Right lobe of liver (tissue), 6 donors: Measurements from ENCODE around the gene RBM25. TPM values are rescaled to one million over a fixed set of nuclear protein-coding genes. Genes with fewer than 3 reads are reported as not detected.

ENCODE experiments used
- ATAC-seq, 4 donors: fragments of 200-7000 bp; cut with Tn5 transposase; one replicate each; pipeline ENCODE4 v1.9.1; 2020; ENCODE audit warnings: mild to moderate bottlenecking in 4 of 4, moderate library complexity in 4 of 4
- DNase-seq, 3 donors: peaks; one replicate each; pipeline ENCODE4 v3.0.0-alpha.2; 2020
- H3K27ac ChIP-seq, 3 donors: fragments of 200-600 bp; one replicate each; pipeline ENCODE4 v1.8.0; 2022
- H3K27me3 ChIP-seq, 2 donors: fragments of 200-600 bp; one replicate each; pipeline ENCODE4 v1.8.0; 2022
- H3K36me3 ChIP-seq, 4 donors: fragments of 200-600 bp; sonication (generic) in 1 of 4; one replicate each; pipeline versions ENCODE4 v1.5.1 to v1.8.0; 2017 to 2022; ENCODE audit warnings: control low read depth in 1 of 4
- H3K4me1 ChIP-seq, 4 donors: fragments of 200-600 bp; sonication (generic) in 1 of 4; one replicate each; pipeline versions ENCODE4 v1.5.1 to v1.8.0; 2017 to 2022; ENCODE audit warnings: control low read depth in 1 of 4
- H3K4me3 ChIP-seq, 3 donors: fragments of 200-600 bp; one replicate each; pipeline ENCODE4 v1.8.0; 2022
- H3K9me3 ChIP-seq, 4 donors: fragments of 200-600 bp; sonication (generic) in 1 of 4; one replicate each; pipeline versions ENCODE4 v1.5.1 to v1.8.0; 2017 to 2022; ENCODE audit warnings: control low read depth in 1 of 4
- CTCF ChIP-seq, 4 donors: fragments of 200-600 bp in 3 of 4; fragments of 450-650 bp in 1 of 4; IDR thresholded peaks; one replicate each; pipeline versions ENCODE4 v1.5.1 to v1.8.0; 2016 to 2022; ENCODE audit warnings: antibody characterized with exemption in 4 of 4, mild to moderate bottlenecking in 2 of 4
- POLR2A ChIP-seq: fragments of 450-650 bp; IDR thresholded peaks from one replicate; pipeline ENCODE4 v1.6.1; 2017; ENCODE audit warnings: antibody characterized with exemption, mild to moderate bottlenecking
- WGBS: methylation state at CpG from one replicate; pipeline ENCODE4 v1.1.6; 2018; ENCODE audit warnings: low coverage, low lambda C conversion rate; ENCODE audit not compliant: insufficient coverage; ENCODE audit errors: missing lambda C conversion rate; 5-methylcytosine and 5-hydroxymethylcytosine counted together
- intact Hi-C, 2 donors: fragments of 100-400 bp; cut with DNase I; formaldehyde crosslinking; loops; one replicate each; pipeline versions ENCODE4 v1.11.2 to v1.14.1; 2022
- total RNA-seq, 6 experiments: library from RNA; depleted of rRNA in 2 of 6; stranded (reverse); fragments of >200 nt in 2 of 6; fragmentation: NEBNext Ultra II Directional in 3 of 6; extraction: Animal tissue kit (Norgen Biotek cat#: 25700) in 3 of 6; gene quantifications; one replicate each; pipeline versions ENCODE4 v1.1.0 to v1.2.4, GENCODE V29; 2016 to 2023
- donor health status: DM: no; HTN: yes; CAD: no.
- donor health status: DM: no; HTN: no; CAD: no.
- donor health status: DM: no; HTN: no; CAD: no.
- donor health status: DM: no; HTN: yes; CAD: no.
- donor health status: DM: no; HTN: yes; CAD: no.

Gene RBM25
- total RNA-seq, 6 experiments from 2014 or later = 16.3 to 29.1 (median 22.8) TPM

- WGBS = 91% methylated on average over 3 of the region's 3 CpGs
- H3K36me3 ChIP-seq = peaks cover 0 to 15% (median 4%) of the 10 kb centered on the region in 4 donors
- H3K4me1 ChIP-seq = peaks cover 0 to 4% (median 0%) of the 10 kb centered on the region in 4 donors
- DNase-seq (no peak), ATAC-seq (no peak)
- TF ChIP-seq POLR2A = no peak
- TF ChIP-seq CTCF (IDR thresholded peaks at IDR 0.05) = no peak
- H3K27me3 ChIP-seq = no peaks in the 10 kb centered on the region
- no peak overlapping the region for H3K27ac ChIP-seq
- H3K4me3 ChIP-seq = no peak overlapping the region
- intact Hi-C loops = no loop called here
- H3K9me3 ChIP-seq = no peaks in the 10 kb centered on the region
Measured at GRCh38 chr14:73125746-73126145, 67.4 kb downstream of the RBM25 start.

DNA sequence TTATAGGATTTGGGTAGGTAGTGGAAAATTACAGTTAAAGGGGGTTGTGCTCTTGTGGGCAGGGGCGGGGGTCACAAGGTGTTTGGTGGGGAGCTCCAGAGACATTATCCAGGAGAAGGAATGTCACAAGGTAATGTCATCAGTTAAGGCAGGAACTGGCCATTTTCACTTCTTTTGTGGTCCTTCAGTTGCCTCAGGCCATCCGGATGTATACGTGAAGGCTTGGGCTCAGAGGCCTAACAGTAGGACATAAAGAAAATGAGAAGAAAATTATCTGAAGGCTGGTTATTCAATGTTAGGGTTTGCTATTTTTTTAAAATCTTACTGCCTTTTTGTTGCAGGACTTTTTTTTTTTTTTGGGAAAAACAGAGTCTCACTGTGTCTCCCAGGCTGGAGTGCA lies 75.5 kb downstream of the RBM25 start:
- intact Hi-C loops = no loop called here
- no peak overlapping the region for H3K4me3 ChIP-seq
- H3K27me3 ChIP-seq = no peaks in the 10 kb centered on the region
- TF ChIP-seq CTCF (IDR thresholded peaks at IDR 0.05) (no peak), POLR2A (no peak)
- peaks cover 0 to 14% (median 0%) of the 10 kb centered on the region in 4 donors for H3K4me1 ChIP-seq
- H3K36me3 ChIP-seq = no peaks in the 10 kb centered on the region
- no peak for DNase-seq
- no peak overlapping the region for H3K27ac ChIP-seq
- WGBS = 100% methylated on average over 3 of the region's 3 CpGs
- no peaks in the 10 kb centered on the region for H3K9me3 ChIP-seq
- no peak for ATAC-seq

GRCh38 chr14:73136085-73136386 lies 77.7 kb downstream of the RBM25 start:
- H3K27ac ChIP-seq = peak overlapping the region; percentile 86 to 94 (median 88)
- H3K4me1 ChIP-seq = peaks cover 0 to 10% (median 0%) of the 10 kb centered on the region in 4 donors
- H3K9me3 ChIP-seq = no peaks in the 10 kb centered on the region
- intact Hi-C loops = no loop called here
- WGBS = 5% methylated on average over 11 of the region's 16 CpGs
- no peak for TF ChIP-seq CTCF (IDR thresholded peaks at IDR 0.05)
- no peak for TF ChIP-seq POLR2A
- no peaks in the 10 kb centered on the region for H3K36me3 ChIP-seq
- DNase-seq (no peak), ATAC-seq (no peak)
- H3K4me3 ChIP-seq = peak overlapping the region; percentile 83 to 95 (median 92)
- no peaks in the 10 kb centered on the region for H3K27me3 ChIP-seq

- Histone ChIP-seq H3K36me3 (no peaks in the 10 kb centered on the region), H3K27ac (peak within 1 kb of the TSS; percentile 86 to 94 (median 88)), H3K27me3 (no peaks in the 10 kb centered on the region), H3K4me1 (peaks cover 0 to 10% (median 0%) of the 10 kb centered on the region in 4 donors), H3K9me3 (no peaks in the 10 kb centered on the region), H3K4me3 (peak within 1 kb of the TSS; percentile 83 to 95 (median 92))
- DNase-seq (peak; percentile 97), ATAC-seq (peak; percentile 98 to 99 (median 98))
- intact Hi-C loops = no loop called here
- WGBS = 0% methylated on average over 29 of the region's 71 CpGs
- peak; percentile 88 for TF ChIP-seq POLR2A
- TF ChIP-seq CTCF (IDR thresholded peaks at IDR 0.05) = no peak
Measured at GRCh38 chr14:73136387-73137225, 78.3 kb downstream of the RBM25 start, which contains the start of gene PSEN1. Gene PSEN1, plus strand, starts transcription at chr14:73136507. Its CDS starts 11,513 bp downstream, at chr14:73148020.
